ENCODE measurements around the gene COLEC12. TPM values are rescaled to one million over a fixed set of nuclear protein-coding genes. Genes with fewer than 3 reads are reported as not detected.

The COLEC12 gene
- total RNA-seq (2014; rRNA removed; shearing (Covaris generic)): 58.8 and 111 TPM in 2 replicates

- Histone ChIP-seq H3K4me1 (replicated peaks) (peaks cover 37% of the 10 kb centered on the region), H3K36me3 (no peaks in the 10 kb centered on the region), H3K9me3 (replicated peaks) (no peaks in the 10 kb centered on the region), H3K27me3 (replicated peaks) (no peaks in the 10 kb centered on the region), H3K27ac (peak within 1 kb of the TSS; percentile 11), H3K4me3 (peak within 1 kb of the TSS; percentile 77)
- DNase-seq (ENCODE audit: low read depth in 1 of 2, low spot score in 2 of 2): no peak
These were observed at the start of gene COLEC12 for GRCh38 chr18:500632-501405. COLEC12 (minus strand) TSS chr18:500701; CDS start chr18:500514, 187 bp downstream.

- no peak overlapping the region for H3K4me3 ChIP-seq
- no peaks in the 10 kb centered on the region for H3K9me3 ChIP-seq (replicated peaks)
- H3K27me3 ChIP-seq (replicated peaks): no peaks in the 10 kb centered on the region
- DNase-seq (ENCODE audit: low read depth in 1 of 2, low spot score in 2 of 2): no peak
- H3K36me3 ChIP-seq: no peaks in the 10 kb centered on the region
- no peak overlapping the region for H3K27ac ChIP-seq
- no peaks in the 10 kb centered on the region for H3K4me1 ChIP-seq (replicated peaks)
These were observed 49.5 kb upstream of the COLEC12 start for GRCh38 chr18:549967-550366.

- no peaks in the 10 kb centered on the region for H3K27me3 ChIP-seq (replicated peaks)
- peak in 1 of 2 experiments; percentile 51 for DNase-seq (ENCODE audit: low read depth in 1 of 2, low spot score in 2 of 2)
- H3K4me3 ChIP-seq: no peak overlapping the region
- H3K27ac ChIP-seq: peak overlapping the region; percentile 32
- H3K36me3 ChIP-seq: no peaks in the 10 kb centered on the region
- H3K9me3 ChIP-seq (replicated peaks): no peaks in the 10 kb centered on the region
- H3K4me1 ChIP-seq (replicated peaks): peaks cover 21% of the 10 kb centered on the region
These were observed 43.1 kb upstream of the COLEC12 start for GRCh38 chr18:543447-544078.

- no peak for DNase-seq (ENCODE audit: low read depth in 1 of 2, low spot score in 2 of 2)
- H3K4me1 ChIP-seq (replicated peaks): no peaks in the 10 kb centered on the region
- no peaks in the 10 kb centered on the region for H3K36me3 ChIP-seq
- H3K27me3 ChIP-seq (replicated peaks): no peaks in the 10 kb centered on the region
- no peaks in the 10 kb centered on the region; the same call in 1 of the 2 replicates for H3K9me3 ChIP-seq (replicated peaks)
- no peak overlapping the region for H3K4me3 ChIP-seq
- H3K27ac ChIP-seq: no peak overlapping the region
These were observed 33.6 kb upstream of the COLEC12 start for GRCh38 chr18:533995-534601.

- H3K4me1 ChIP-seq (replicated peaks): no peaks in the 10 kb centered on the region; the same call in 1 of the 2 replicates
- no peaks in the 10 kb centered on the region; the same call in 1 of the 2 replicates for H3K9me3 ChIP-seq (replicated peaks)
- DNase-seq (ENCODE audit: low read depth in 1 of 2, low spot score in 2 of 2): no peak
- H3K36me3 ChIP-seq: no peaks in the 10 kb centered on the region
- no peaks in the 10 kb centered on the region for H3K27me3 ChIP-seq (replicated peaks)
- H3K27ac ChIP-seq: no peak overlapping the region
- H3K4me3 ChIP-seq: no peak overlapping the region
These were observed 32.1 kb upstream of the COLEC12 start for GRCh38 chr18:532632-533031.

GRCh38 chr18:532018-532417 is 31.5 kb upstream of the COLEC12 start:
- Histone ChIP-seq H3K27ac (no peak overlapping the region), H3K27me3 (replicated peaks) (no peaks in the 10 kb centered on the region), H3K36me3 (no peaks in the 10 kb centered on the region), H3K9me3 (replicated peaks) (no peaks in the 10 kb centered on the region; the same call in 1 of the 2 replicates), H3K4me1 (replicated peaks) (peaks cover 5% of the 10 kb centered on the region; the same call in 1 of the 2 replicates), H3K4me3 (no peak overlapping the region)
- no peak for DNase-seq (ENCODE audit: low read depth in 1 of 2, low spot score in 2 of 2)

- DNase-seq (ENCODE audit: low read depth in 1 of 2, low spot score in 2 of 2): no peak
- H3K27me3 ChIP-seq (replicated peaks): no peaks in the 10 kb centered on the region
- no peaks in the 10 kb centered on the region for H3K36me3 ChIP-seq
- no peak overlapping the region for H3K4me3 ChIP-seq
- peaks cover 35% of the 10 kb centered on the region for H3K4me1 ChIP-seq (replicated peaks)
- H3K27ac ChIP-seq: no peak overlapping the region
- no peaks in the 10 kb centered on the region for H3K9me3 ChIP-seq (replicated peaks)
These were observed 26.6 kb upstream of the COLEC12 start for GRCh38 chr18:527146-527545.

- no peak overlapping the region for H3K27ac ChIP-seq
- H3K27me3 ChIP-seq (replicated peaks): no peaks in the 10 kb centered on the region
- peaks cover 35% of the 10 kb centered on the region for H3K4me1 ChIP-seq (replicated peaks)
- no peaks in the 10 kb centered on the region for H3K9me3 ChIP-seq (replicated peaks)
- DNase-seq (ENCODE audit: low read depth in 1 of 2, low spot score in 2 of 2): no peak
- no peak overlapping the region for H3K4me3 ChIP-seq
- H3K36me3 ChIP-seq: no peaks in the 10 kb centered on the region
These were observed 26.2 kb upstream of the COLEC12 start for GRCh38 chr18:526681-527080.

- peak; percentile 50 to 77 for DNase-seq (ENCODE audit: low read depth in 1 of 2, low spot score in 2 of 2)
- no peaks in the 10 kb centered on the region for H3K9me3 ChIP-seq (replicated peaks)
- no peaks in the 10 kb centered on the region for H3K27me3 ChIP-seq (replicated peaks)
- H3K4me1 ChIP-seq (replicated peaks): peaks cover 35% of the 10 kb centered on the region
- H3K36me3 ChIP-seq: no peaks in the 10 kb centered on the region
- no peak overlapping the region for H3K4me3 ChIP-seq
- peak overlapping the region; percentile 32 for H3K27ac ChIP-seq
These were observed 24.7 kb upstream of the COLEC12 start for GRCh38 chr18:525036-525797.

GRCh38 chr18:524466-524865 is 24.0 kb upstream of the COLEC12 start:
- H3K36me3 ChIP-seq: no peaks in the 10 kb centered on the region
- no peak overlapping the region for H3K4me3 ChIP-seq
- 0 out of 2 replicates have a peak overlapping the region, but pooled peaks have one; percentile 32 for H3K27ac ChIP-seq
- H3K4me1 ChIP-seq (replicated peaks): peaks cover 37% of the 10 kb centered on the region
- H3K27me3 ChIP-seq (replicated peaks): no peaks in the 10 kb centered on the region
- no peak for DNase-seq (ENCODE audit: low read depth in 1 of 2, low spot score in 2 of 2)
- no peaks in the 10 kb centered on the region for H3K9me3 ChIP-seq (replicated peaks)

GRCh38 chr18:523561-523960 is 23.1 kb upstream of the COLEC12 start:
- Histone ChIP-seq H3K4me1 (replicated peaks) (peaks cover 46% of the 10 kb centered on the region), H3K4me3 (no peak overlapping the region), H3K27me3 (replicated peaks) (no peaks in the 10 kb centered on the region), H3K27ac (no peak overlapping the region), H3K9me3 (replicated peaks) (no peaks in the 10 kb centered on the region), H3K36me3 (no peaks in the 10 kb centered on the region)
- no peak for DNase-seq (ENCODE audit: low read depth in 1 of 2, low spot score in 2 of 2)

GRCh38 chr18:519019-519879 is 18.7 kb upstream of the COLEC12 start:
- Histone ChIP-seq H3K9me3 (replicated peaks) (no peaks in the 10 kb centered on the region), H3K27me3 (replicated peaks) (no peaks in the 10 kb centered on the region), H3K36me3 (no peaks in the 10 kb centered on the region), H3K27ac (peak overlapping the region; percentile 48), H3K4me1 (replicated peaks) (peaks cover 53% of the 10 kb centered on the region), H3K4me3 (no peak overlapping the region)
- DNase-seq (ENCODE audit: low read depth in 1 of 2, low spot score in 2 of 2): peak in 1 of 2 experiments; percentile 60

- DNase-seq (ENCODE audit: low read depth in 1 of 2, low spot score in 2 of 2): no peak
- Histone ChIP-seq H3K4me3 (no peak overlapping the region), H3K4me1 (replicated peaks) (peaks cover 41% of the 10 kb centered on the region), H3K27ac (no peak overlapping the region), H3K36me3 (no peaks in the 10 kb centered on the region), H3K9me3 (replicated peaks) (no peaks in the 10 kb centered on the region), H3K27me3 (replicated peaks) (no peaks in the 10 kb centered on the region)
These were observed 17.6 kb upstream of the COLEC12 start for GRCh38 chr18:518081-518480.
